A673 (cell line): ENCODE measurements around the gene DIRAS1. TPM values are rescaled to one million over a fixed set of nuclear protein-coding genes. Genes with fewer than 3 reads are reported as not detected.

ENCODE experiments used
- BruUV-seq: library from RNA; stranded (reverse); fragments of 400-500 nt; replicated peaks from 2 replicates; lab custom pipeline; 2021; lab: Mats Ljungman, UMichigan
- CTCF ChIA-PET: fragments of 300-600 bp; sonication (Branson Sonifier 250); formaldehyde crosslinking; loops from one replicate; lab custom pipeline; 2022; ENCODE audit warnings: antibody characterized with exemption; lab: Charles Lee
- POLR2A ChIA-PET: fragments of 300-600 bp; sonication (Branson Sonifier 250); formaldehyde crosslinking; loops from one replicate; lab custom pipeline; 2022; ENCODE audit warnings: antibody characterized with exemption; ENCODE audit not compliant: low non-redundant PET; lab: Charles Lee
- DNase-seq: peaks from one replicate; pipeline ENCODE4 v3.0.0-alpha.2; 2015; ENCODE audit warnings: low spot score
- H3K27ac ChIP-seq: fragments of 200-600 bp; sonication (generic); 2 replicates; pipeline ENCODE4 v1.5.1; 2016; ENCODE audit warnings: mixed run types, low read depth, mild to moderate bottlenecking, mixed read lengths, antibody characterized with exemption, low read length; ENCODE audit not compliant: poor library complexity, severe bottlenecking
- H3K27me3 ChIP-seq: fragments of 200-600 bp; sonication (generic); replicated peaks from 2 replicates; pipeline ENCODE4 v1.6.1; 2017; ENCODE audit warnings: mixed run types, low read depth, mild to moderate bottlenecking, mixed read lengths, antibody characterized with exemption, low read length; ENCODE audit not compliant: insufficient read depth, poor library complexity
- H3K36me3 ChIP-seq: fragments of 200-600 bp; sonication (generic); 2 replicates; pipeline ENCODE4 v1.6.1; 2016; ENCODE audit warnings: mixed run types, mild to moderate bottlenecking, mixed read lengths, antibody characterized with exemption, low read length; ENCODE audit not compliant: insufficient read depth, poor library complexity, severe bottlenecking
- H3K4me1 ChIP-seq: fragments of 200-600 bp; sonication (generic); 2 replicates; pipeline ENCODE4 v1.6.1; 2017; ENCODE audit warnings: mixed run types, mild to moderate bottlenecking, mixed read lengths, antibody characterized with exemption, low read length; ENCODE audit not compliant: insufficient read depth, poor library complexity, severe bottlenecking
- H3K4me3 ChIP-seq: fragments of 200-600 bp; sonication (generic); 2 replicates; pipeline ENCODE4 v1.5.1; 2016; ENCODE audit warnings: low read depth, mixed run types, mild to moderate bottlenecking, mixed read lengths, low read length; ENCODE audit not compliant: poor library complexity, severe bottlenecking
- H3K9me3 ChIP-seq: fragments of 200-600 bp; sonication (generic); 2 replicates; pipeline ENCODE4 v1.6.1; 2016; ENCODE audit warnings: mixed run types, low read depth, mild to moderate bottlenecking, mixed read lengths, antibody characterized with exemption, low read length; ENCODE audit not compliant: poor library complexity, severe bottlenecking
- CTCF ChIP-seq: fragments of 300-800, 200-600 bp; sonication (generic); conservative IDR thresholded peaks from 2 replicates; pipeline ENCODE4 v1.5.1; 2017; ENCODE audit warnings: low read depth, mild to moderate bottlenecking, antibody characterized with exemption, low read length, moderate library complexity, mixed read lengths
- EZH2 ChIP-seq: fragments of 200-600 bp; sonication (generic); IDR thresholded peaks from 2 replicates; pipeline ENCODE4 v1.6.1; 2017; ENCODE audit warnings: borderline replicate concordance, low read depth, mild to moderate bottlenecking, mixed read lengths, antibody characterized with exemption, low read length; ENCODE audit not compliant: poor library complexity, severe bottlenecking
- intact Hi-C: fragments of 100-400 bp; cut with micrococcal nuclease; formaldehyde crosslinking; loops from one replicate; pipeline ENCODE4 v1.10.0; 2022; ENCODE audit not compliant: unreplicated experiment
- total RNA-seq: library from RNA; stranded (reverse); gene quantifications from 2 replicates; pipeline ENCODE4 v1.2.3, GENCODE V29; 2021

DIRAS1 gene
- total RNA-seq, 1 experiment from 2014 or later, result 36.8 TPM

- no peak overlapping the region for H3K27ac ChIP-seq
- no peaks in the 10 kb centered on the region for H3K36me3 ChIP-seq
- peaks cover 11% of the 10 kb centered on the region for H3K27me3 ChIP-seq
- POLR2A ChIA-PET, result no interaction called here
- no TSS peak for BruUV-seq
- TF ChIP-seq EZH2 (no peak), CTCF (no peak)
- intact Hi-C loops, result no loop called here
- H3K9me3 ChIP-seq, result no peaks in the 10 kb centered on the region
- H3K4me3 ChIP-seq, result no peak overlapping the region
- DNase-seq, result no peak
- peaks cover 5% of the 10 kb centered on the region for H3K4me1 ChIP-seq
- CTCF ChIA-PET, result no interaction called here
Observed at GRCh38 chr19:2722541-2723344, 1.6 kb upstream of the DIRAS1 start.

GRCh38 chr19:2721570-2722540 is 683 bp upstream of the DIRAS1 start:
- peak overlapping the region; percentile 86 for H3K4me3 ChIP-seq

More at GRCh38 chr19:2721570-2722540, 683 bp upstream of the DIRAS1 start:
- ChIA-PET POLR2A (no interaction called here), CTCF (no interaction called here)
- H3K27me3 ChIP-seq, result peaks cover 5% of the 10 kb centered on the region
- no peak for DNase-seq
- TF ChIP-seq EZH2 (no peak), CTCF (no peak)
- intact Hi-C loops, result no loop called here
- peak overlapping the region; percentile 30 for H3K27ac ChIP-seq
- H3K9me3 ChIP-seq, result no peaks in the 10 kb centered on the region
- no peaks in the 10 kb centered on the region for H3K36me3 ChIP-seq
- no TSS peak for BruUV-seq
- H3K4me1 ChIP-seq, result peaks cover 5% of the 10 kb centered on the region
